Measurements from ENCODE around the gene SLC47A1.
"Not testable (repeated sequence)": the region's sequence is repeated elsewhere in the genome, so short reads cannot be mapped to it uniquely, and the experiment has no call there.

SLC47A1 gene

GRCh38 chr17:19519388-19520291 is 14.0 kb upstream of the SLC47A1 start:
- in situ Hi-C loops (cut with MboI; ENCODE audit: low sequenced_read_pairs): loop anchor here (25.0 kb wide), 2 partner anchors 118 to 218 kb away; partner anchors contain the start of genes ALDH3A1 and ALDH3A2

DNA sequence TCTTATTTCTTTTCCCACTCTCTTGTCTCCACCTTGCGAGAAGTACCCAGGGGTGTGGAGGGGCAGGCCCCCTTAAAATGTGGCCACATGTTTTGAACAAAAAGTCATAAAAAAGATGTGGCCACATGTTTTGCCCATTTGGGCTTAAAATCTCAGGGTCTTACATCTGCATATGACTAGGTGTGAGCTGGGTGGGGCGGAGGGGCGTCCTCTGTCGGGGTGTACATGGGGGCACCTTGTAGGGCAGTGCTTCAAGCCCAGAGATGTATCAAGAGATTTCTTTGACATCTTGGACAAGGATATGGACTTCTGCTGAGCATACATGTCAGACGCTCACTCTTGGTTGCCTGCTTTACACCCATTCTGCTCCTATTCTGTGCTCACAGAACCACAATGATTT is 13.0 kb upstream of the SLC47A1 start:
- in situ Hi-C loops (cut with MboI; ENCODE audit: low sequenced_read_pairs): loop anchor here (25.0 kb wide), 2 partner anchors 117 to 217 kb away; partner anchors contain the start of genes ALDH3A1 and ALDH3A2

GRCh38 chr17:19523690-19524089 is 10.0 kb upstream of the SLC47A1 start:
- in situ Hi-C loops (cut with MboI; ENCODE audit: low sequenced_read_pairs): loop anchor here (25.0 kb wide), 2 partner anchors 114 to 214 kb away; partner anchors contain the start of genes ALDH3A1 and ALDH3A2

DNA sequence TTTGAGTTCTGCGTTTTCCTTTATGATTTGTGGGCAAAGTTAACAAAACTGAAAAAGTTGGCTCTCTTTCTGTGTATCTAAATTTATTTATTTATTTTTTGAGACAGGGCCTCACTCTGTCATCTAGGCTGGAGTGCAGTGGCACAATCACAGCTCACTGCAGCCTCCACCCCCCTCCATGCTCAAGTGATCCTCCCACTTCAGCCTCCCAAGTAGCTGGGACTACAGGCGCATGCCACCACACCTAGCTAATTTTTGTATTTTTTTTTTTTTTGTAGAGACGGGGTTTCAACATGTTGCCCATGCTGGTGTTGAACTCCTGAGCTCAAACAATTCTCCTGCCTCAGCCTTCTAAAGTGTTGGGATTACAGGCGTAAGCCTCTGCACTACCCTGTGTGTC is 6.7 kb upstream of the SLC47A1 start:
- in situ Hi-C loops (cut with MboI; ENCODE audit: low sequenced_read_pairs): not testable (repeated sequence)

- in situ Hi-C loops (cut with MboI; ENCODE audit: low sequenced_read_pairs): no loop called here
Measured at GRCh38 chr17:19531780-19532501, 1.7 kb upstream of the SLC47A1 start.

DNA sequence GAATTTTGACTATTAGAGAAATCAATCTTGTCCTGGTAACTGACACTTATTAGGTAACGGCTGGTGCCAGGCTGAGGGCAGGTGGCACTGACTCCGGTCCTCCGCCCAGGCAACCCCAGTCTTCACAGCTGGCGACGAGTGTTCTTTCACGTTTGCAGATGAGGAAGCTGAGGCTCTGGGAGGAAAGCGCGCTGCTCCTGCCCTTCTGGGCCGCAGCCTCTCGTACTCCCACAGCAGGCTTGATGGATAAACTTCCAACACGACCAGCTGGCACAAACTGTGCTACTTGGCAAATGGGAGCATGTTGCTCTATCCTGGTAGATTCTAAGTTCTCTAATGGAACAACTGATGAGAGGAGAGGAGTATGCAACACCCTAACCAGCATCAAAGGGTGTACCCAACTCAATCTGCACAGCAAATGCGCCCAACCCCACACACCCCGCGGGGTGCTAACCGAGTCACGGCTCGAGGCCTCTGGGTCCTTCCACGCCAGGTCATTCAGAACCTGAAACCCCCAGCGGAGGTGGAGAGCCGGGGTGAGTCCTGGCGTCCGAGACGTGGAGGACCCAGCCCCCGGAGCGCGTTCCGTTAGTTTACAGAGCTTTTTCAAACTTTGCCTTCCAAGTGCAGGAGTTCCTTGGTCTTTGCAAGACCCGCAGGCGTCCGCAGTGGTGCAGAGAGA is 477 bp upstream of the SLC47A1 start:
- in situ Hi-C loops (cut with MboI; ENCODE audit: low sequenced_read_pairs): no loop called here

GRCh38 chr17:19534562-19535149 is 1.0 kb downstream of the SLC47A1 start:
- in situ Hi-C loops (cut with MboI; ENCODE audit: low sequenced_read_pairs): no loop called here

DNA sequence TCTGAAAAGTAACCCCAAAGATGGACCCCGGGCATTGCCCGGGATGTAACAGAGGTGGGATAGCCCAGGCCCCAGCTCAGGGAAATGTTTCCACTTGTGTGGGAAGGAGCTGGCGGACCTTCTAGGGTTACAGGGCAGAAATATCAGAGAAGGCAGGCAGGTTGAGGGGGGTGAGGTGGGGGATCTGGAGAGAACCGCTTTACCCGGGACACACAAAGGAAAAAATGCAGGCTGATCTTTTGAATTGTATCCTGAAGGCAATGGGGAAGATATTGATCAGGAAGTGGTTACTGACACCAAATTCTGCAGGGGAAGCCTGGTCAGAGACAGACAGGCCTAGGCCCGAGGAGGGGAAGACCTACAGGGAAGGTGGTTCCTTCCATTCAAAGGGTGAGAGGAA is 3.5 kb downstream of the SLC47A1 start:
- in situ Hi-C loops (cut with MboI; ENCODE audit: low sequenced_read_pairs): no loop called here

DNA sequence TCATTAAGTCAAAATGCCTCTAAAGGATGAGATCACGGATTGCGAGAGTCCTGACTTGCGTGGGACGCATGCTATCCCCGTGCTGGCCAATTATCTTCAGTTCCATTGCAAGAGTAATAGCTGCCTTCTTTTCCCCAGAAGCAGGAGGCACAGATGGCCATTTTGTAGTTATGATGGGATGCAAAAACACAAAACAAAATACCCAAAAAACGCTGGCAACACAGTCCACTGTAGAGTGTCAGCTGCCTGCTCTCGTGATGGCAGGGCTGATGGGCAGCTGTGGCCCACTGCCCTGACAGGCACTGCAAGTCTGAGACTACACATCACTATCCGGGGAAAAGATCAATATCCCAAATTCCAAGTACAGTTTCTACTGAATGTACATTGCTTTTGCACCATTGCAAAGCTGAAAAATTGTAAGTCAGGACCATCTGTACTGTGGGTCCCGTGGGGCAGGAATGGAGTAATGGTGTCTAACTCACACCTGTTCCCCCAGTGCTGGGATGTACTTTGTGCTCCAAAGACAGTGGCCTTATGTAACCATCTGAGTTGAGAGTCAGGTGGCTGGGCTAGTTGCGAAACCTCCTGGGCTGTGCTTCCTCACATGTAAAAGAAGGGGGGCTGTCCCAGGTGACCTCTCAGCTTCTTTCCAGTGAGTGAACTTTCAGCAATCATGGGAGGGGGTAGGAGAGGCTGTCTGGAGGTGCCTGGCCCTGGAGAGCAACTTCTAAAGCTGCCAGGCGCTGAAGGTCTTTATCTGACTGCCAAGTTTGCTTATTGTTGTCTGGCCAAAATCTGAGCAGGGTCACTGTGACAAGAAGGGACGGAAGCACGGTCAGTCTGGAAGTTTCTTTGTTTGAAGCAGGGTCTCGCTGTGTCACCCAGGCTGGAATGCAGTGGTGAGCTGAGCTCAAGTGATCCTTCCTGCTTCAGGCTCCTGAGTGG is 4.7 kb downstream of the SLC47A1 start:
- in situ Hi-C loops (cut with MboI; ENCODE audit: low sequenced_read_pairs): no loop called here

DNA sequence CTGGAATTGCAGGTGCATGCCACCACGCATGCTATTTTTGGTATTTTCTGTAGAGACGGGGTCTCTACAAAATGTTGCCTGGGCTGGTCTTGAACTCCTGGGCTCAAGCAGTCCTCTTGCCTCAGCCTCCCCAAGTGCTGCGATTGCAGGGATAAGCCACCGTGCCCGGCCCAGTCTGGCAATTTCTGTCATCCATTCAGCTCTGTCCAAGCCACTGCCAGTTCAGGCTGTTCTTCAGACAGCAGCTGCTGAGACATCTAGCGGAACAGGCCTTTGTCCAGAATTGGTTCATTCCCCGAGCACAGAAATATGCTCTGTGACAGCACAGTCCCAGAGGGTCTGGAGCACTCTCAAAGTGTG is 5.4 kb downstream of the SLC47A1 start:
- in situ Hi-C loops (cut with MboI; ENCODE audit: low sequenced_read_pairs): no loop called here

- in situ Hi-C loops (cut with MboI; ENCODE audit: low sequenced_read_pairs): no loop called here
Measured at GRCh38 chr17:19539841-19540311, 6.2 kb downstream of the SLC47A1 start.

DNA sequence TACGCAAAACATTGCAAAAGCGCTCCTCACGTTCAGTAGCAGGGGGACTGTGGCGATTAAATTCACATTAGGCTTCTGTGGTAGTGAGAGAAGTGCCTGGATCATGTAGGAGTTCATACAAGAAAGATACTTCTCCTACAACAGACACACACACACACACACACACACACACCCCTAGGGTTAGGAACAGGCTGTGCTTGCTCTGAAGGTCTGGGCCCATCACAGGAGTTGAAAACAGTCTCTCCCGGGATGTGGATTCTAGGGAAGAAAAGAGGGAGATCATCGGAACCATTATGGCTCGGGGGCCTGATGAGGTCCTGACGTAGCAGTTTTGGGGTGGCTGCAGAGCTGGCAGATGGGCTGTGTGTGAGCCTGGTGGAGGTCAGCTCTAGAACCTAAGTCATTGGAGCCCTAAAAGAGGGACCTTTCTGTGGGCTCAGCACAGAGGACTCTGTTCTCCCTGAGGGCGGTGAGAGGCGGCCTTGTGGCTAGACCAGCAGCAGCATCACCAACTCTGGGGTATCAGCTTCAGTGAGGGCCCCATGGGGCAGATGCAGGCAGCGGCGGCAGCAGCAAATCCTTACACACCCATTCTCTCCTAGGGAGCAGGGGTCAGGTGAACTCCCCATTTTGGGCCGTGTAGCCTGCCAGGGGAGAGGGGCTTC is 7.2 kb downstream of the SLC47A1 start:
- in situ Hi-C loops (cut with MboI; ENCODE audit: low sequenced_read_pairs): no loop called here

DNA sequence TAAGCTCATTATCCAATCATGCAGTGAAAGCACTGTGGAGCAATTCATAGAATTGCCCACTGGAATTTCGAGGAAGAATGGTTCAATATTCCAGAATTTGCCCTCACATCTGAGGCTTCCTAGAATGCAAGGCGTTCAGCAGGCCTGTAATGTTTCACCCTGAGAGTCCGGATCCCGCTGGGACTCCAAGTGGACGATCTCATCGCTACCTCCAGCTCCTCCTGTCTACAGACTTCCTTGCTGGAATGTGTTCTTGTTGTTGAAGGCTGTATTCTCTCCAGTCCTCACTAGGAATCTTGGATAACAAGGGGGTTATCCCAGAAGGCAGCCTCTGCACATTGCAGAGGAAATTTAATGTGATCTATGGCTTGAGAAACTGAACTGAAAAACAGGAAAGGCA is 7.8 kb downstream of the SLC47A1 start:
- in situ Hi-C loops (cut with MboI; ENCODE audit: low sequenced_read_pairs): no loop called here

- in situ Hi-C loops (cut with MboI; ENCODE audit: low sequenced_read_pairs): no loop called here
Measured at GRCh38 chr17:19542247-19542646, 8.6 kb downstream of the SLC47A1 start.

- in situ Hi-C loops (cut with MboI; ENCODE audit: low sequenced_read_pairs): no loop called here
Measured at GRCh38 chr17:19544366-19544765, 10.7 kb downstream of the SLC47A1 start.

GRCh38 chr17:19546289-19547065 is 12.8 kb downstream of the SLC47A1 start:
- in situ Hi-C loops (cut with MboI; ENCODE audit: low sequenced_read_pairs): no loop called here

- in situ Hi-C loops (cut with MboI; ENCODE audit: low sequenced_read_pairs): no loop called here
Measured at GRCh38 chr17:19549746-19550623, 16.3 kb downstream of the SLC47A1 start.
